Muscle of back (tissue), 11 donors: Measurements from ENCODE around the gene PCDHGB5. TPM values are rescaled to one million over a fixed set of nuclear protein-coding genes. Genes with fewer than 3 reads are reported as not detected.
A peak's percentile ranks its signal among the peaks of the same experiment; 100 is the strongest.
"Not testable (repeated sequence)": the region's sequence is repeated elsewhere in the genome, so short reads cannot be mapped to it uniquely, and the experiment has no call there.

ENCODE experiments used
- DNase-seq, 3 donors: peaks; one replicate each; pipeline versions ENCODE4 v3.0.0 to v3.0.0-alpha.2; 2013
- polyA plus RNA-seq, 10 donors: library from polyadenylated mRNA; unstranded; fragments of 120-200 nt; gene quantifications; one replicate each; pipeline ENCODE4 v1.2.1, GENCODE V29; 2013; ENCODE audit not compliant: insufficient read length in 10 of 10

PCDHGB5 gene
- polyA plus RNA-seq, 10 donors, result 2.5 to 7.0 (median 4.1) TPM

GRCh38 chr5:141374627-141375026, 23.1 kb upstream of the PCDHGB5 start:
- no peak for DNase-seq

- DNase-seq, result not testable (repeated sequence)
Measured at GRCh38 chr5:141375444-141376155, 22.1 kb upstream of the PCDHGB5 start.

GRCh38 chr5:141382469-141383294, 15.1 kb upstream of the PCDHGB5 start, which contains the start of gene PCDHGA7:
PCDHGA7 (plus strand) TSS chr5:141382742; CDS start chr5:141382900, 158 bp downstream.
- no peak for DNase-seq

GRCh38 chr5:141383345-141383744, 14.4 kb upstream of the PCDHGB5 start:
- DNase-seq, result no peak

- DNase-seq, result no peak
Measured at GRCh38 chr5:141384471-141385267, 13.1 kb upstream of the PCDHGB5 start.

- DNase-seq, result not testable (repeated sequence)
Measured at GRCh38 chr5:141387557-141388311, 10.0 kb upstream of the PCDHGB5 start, which contains the start of gene PCDHGB4. PCDHGB4 (plus strand) TSS chr5:141387698; CDS start chr5:141387885, 187 bp downstream.

GRCh38 chr5:141388661-141389060, 9.1 kb upstream of the PCDHGB5 start:
- DNase-seq, result no peak

GRCh38 chr5:141389153-141390042, 8.3 kb upstream of the PCDHGB5 start:
- DNase-seq, result no peak

GRCh38 chr5:141392429-141393198, 5.1 kb upstream of the PCDHGB5 start, which contains the start of gene PCDHGA8:
PCDHGA8 (plus strand) TSS chr5:141392633; CDS start chr5:141392814, 181 bp downstream.
- DNase-seq, result no peak

GRCh38 chr5:141393267-141393666, 4.5 kb upstream of the PCDHGB5 start:
- DNase-seq, result no peak

- not testable (repeated sequence) for DNase-seq
Measured at GRCh38 chr5:141394401-141395187, 3.2 kb upstream of the PCDHGB5 start.

GRCh38 chr5:141398608-141399007, 861 bp downstream of the PCDHGB5 start:
- no peak for DNase-seq

- DNase-seq, result no peak
Measured at GRCh38 chr5:141399555-141400258, 2.0 kb downstream of the PCDHGB5 start.

GRCh38 chr5:141402553-141403243, 5.0 kb downstream of the PCDHGB5 start, which contains the start of gene PCDHGA9:
PCDHGA9 (plus strand) TSS chr5:141402778; CDS start chr5:141402953, 175 bp downstream.
- no peak for DNase-seq

- no peak for DNase-seq
Measured at GRCh38 chr5:141403387-141403786, 5.6 kb downstream of the PCDHGB5 start.

- DNase-seq, result peak in 1 of 3 donors; percentile 57
Measured at GRCh38 chr5:141407790-141408505, 10.2 kb downstream of the PCDHGB5 start, which contains the start of gene PCDHGB6. PCDHGB6 (plus strand) TSS chr5:141408021; CDS start chr5:141408203, 182 bp downstream.
